Right forelimb (tissue), 1 donor: Measurements from ENCODE around the gene PRELP.
"Not testable (repeated sequence)": the region's sequence is repeated elsewhere in the genome, so short reads cannot be mapped to it uniquely, and the experiment has no call there.

Source experiments
- DNase-seq: peaks from one replicate; pipeline ENCODE4 v3.0.0-alpha.2; 2018

PRELP gene

DNA sequence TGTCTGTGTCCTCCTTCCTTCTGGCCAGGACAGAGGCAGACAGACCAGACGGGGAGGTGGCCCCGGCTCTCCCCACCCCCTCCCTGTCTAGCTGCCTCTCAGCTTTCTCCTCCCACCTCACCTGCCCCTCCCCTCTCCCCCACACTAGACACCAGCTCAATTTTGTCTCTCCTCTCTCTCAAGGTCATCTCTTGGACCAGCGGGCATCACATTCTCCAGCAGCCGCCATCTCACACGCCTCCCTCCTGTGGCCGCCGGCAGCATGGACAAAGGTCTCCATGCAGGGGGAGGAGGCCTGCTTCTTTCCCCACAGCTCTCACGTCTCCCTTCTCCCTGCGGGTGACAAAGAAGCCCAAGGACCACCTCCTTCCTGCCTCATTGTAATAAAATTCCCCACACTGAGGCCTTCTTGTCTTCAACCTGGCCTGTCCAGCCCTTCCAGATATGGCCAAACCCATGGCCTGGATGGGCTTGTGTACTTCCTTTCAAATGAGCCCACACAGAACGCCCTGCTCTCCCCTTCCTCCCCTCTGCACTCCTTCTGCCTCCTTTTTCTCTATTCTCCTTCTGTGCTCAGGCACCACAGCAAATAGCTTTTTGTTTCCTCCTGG, 33.0 kb downstream of the PRELP start:
- DNase-seq = no peak

DNA sequence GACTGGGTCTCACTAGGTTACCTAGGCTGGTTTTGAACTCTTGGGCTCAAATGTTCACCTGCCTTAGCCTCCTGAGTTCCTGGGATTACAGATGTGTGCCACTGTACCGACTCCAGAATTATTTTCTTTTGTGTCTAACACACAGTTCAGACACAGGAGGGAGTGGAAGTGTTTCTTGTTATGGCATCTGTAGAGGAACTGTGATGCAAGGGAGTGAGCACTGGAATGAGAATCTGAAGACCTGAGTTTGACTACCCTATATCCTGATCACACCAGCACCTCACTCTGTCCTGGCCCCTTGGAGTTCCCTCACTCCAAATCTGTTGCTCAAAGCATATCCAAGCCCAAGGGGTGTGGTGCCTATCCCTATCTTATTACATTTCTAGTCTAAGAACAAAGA, 33.5 kb downstream of the PRELP start:
- DNase-seq = no peak

DNA sequence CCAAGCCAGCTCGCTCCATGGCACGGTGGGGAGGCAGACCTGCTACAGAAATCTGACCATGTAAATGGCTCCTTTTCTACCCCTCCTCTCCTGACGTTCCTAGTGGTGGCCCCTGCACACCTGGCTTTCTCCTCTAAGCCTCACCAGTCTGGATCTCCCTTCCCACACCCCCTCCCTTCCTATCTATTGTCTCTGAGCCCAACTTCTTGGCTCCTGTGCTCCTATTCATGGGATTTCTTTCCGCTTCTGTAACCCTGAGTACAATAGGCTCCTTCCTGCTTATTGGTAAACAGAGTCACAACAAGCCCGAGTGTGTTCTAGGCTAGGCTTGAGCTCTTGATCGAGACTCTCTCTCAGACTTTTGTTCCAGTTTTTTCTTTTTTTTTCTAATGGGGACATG, 35.9 kb downstream of the PRELP start:
- DNase-seq = no peak

DNA sequence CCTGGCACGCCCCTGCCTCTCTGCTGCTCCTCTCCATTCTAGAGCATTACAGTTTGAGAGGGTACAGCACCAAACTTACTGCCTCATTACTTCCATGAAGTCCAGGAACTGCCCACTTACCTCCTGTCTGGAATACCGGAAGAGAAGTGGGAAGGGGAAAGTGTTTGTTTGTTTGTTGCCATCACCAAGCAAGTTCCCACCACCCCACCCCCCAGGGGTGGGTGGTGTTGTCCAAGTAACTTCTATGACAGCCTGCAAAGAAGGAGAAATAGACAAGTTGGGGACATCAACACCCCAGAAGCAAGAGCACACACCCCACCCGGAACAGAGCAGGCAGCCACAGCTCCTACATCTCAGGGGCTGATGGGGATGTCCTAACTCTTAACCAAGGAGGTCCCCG, 36.3 kb downstream of the PRELP start:
- DNase-seq = no peak

DNA sequence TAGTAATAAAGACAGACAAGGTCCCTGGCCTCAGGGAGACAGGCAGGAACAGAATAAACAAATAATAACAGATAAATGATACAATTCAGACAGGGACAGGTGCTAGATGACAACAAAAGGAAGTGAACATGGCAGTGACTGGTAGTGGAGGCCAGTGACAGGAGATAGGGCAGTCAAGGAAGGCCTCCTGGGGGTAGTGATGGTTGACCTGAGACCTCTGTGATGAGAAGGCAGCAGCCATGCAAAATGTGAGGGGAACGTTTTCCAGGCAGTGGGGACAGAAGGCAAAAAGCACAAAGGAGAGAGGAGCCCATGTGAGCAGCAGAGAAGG, 36.9 kb downstream of the PRELP start:
- no peak for DNase-seq

DNA sequence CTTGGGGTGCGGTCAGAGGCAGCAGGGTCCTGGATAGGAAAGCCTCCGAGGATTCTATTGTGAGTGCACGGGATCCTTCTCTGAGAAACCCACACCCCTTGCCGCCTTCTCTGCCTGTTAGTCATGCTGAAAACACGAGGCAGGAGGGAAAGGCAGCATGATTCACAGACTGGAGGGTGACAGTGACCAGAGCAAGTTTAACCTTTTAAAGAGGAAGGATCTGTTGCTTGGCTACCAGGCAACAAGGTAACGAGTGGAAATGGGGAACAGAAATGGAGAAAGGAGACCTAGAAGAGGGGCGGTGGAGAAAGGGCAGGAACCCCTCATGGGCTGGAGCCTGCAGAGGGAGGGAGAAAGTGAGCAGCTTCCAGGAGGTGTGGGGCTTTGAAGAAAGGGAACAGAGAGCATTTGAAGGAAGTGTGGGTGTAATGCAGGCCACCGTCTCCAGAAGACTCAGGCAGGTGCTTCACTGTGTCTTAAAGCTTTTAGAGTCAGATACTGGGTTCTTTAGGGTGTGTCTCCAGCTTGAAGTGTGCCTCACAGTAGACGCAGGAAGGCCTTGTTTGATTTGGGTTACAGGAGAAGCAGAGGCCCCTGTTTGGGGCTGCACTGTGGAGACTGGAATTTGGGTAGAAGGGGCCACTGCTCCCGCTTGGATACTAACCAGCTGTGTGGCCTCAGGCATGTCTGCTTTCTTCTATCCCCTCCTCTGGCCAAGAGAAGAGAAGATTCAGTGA, 37.4 kb downstream of the PRELP start:
- no peak for DNase-seq

DNA sequence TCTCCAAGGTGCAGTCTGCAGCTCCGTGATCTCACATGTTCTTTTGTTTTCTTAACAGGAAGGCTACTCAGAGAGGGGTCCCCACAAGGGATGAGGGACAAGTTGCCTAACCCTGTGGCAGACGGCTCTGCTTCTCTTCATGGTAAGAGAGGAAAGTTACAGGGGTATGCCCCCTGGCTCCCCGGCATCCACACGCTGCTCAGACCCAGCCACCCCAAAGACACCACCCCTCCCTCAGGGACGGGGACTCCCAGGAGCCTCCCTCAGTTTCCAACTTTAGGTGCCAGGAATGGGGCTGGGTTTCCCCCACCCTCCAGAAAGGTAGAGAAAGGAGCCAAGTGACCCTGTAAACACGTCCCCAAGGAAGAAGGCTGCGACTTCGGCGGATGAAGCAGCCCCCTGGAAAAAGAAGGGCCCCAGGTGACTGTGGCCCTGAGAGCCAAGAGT, 38.0 kb downstream of the PRELP start:
- no peak for DNase-seq

DNA sequence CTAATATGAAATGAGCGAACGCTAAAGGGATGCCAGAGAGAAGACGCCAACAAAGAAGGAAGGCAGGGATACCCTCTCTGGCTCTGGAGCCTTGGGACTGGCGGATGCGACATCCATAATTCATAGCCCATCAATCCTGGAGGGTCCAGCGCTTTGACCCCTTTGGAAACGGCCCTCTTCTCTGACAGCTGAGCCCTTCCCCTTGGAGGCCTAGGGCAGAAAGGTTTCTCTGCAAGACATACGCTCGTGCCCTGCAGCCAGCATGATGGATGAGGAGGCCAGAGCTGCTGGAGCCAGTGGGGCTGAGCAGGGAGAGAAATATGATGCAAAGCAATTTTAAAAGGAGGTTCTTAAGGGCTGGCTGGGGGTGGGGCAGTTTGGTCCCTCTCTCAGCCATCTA, 40.6 kb downstream of the PRELP start:
- no peak for DNase-seq

DNA sequence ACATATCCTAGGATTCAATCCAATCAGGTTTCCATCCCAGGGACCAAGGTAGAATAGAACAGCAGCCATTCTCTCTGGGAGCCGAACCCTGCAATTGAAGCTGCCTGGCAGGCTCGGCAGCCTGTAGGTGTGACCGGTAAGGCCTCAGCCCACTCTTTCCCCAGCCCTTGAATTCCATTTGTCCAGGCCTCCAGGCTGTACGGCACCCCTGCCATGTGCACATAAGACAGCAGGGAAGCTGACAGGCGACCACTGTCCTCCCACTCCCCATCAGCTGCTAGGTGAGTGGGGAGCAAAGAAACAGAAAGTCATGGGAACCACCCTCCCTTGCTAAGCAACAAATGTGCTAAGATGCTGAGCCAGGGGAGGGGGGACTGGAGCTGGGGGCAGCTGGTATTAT, 41.3 kb downstream of the PRELP start:
- DNase-seq = no peak

DNA sequence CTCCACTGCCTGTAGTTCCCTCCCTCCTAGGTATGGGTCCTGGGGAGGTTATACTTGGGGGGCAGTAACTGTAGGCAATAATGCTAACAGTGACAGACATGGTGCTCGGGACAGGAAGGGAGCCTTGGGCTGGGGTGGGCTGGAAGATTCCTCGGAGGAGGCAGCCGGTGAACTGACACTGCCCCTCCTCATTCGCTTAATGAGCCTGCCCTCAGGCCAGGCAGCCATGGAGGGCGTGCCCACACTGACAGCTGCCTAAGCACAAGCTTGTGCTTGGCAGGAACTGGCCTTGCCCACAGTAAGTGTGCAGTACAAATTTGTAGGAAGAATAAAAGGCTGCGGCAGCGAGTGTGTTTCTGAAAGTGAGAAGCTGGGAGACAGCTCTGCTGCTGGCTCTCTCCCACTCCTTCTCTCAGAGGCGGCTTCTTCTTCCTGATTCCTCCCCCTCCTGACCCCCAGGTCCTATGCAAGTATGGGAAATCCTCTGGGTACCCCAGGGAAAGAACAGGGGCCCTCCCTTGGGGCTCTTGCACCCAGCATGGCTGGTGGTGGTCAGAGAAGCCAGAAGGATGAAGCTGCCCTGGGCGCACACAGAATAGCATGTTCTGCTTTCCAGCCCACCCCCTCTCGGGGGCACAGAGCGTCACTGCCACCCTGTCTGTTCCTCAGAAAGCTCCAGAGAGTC, 42.0 kb downstream of the PRELP start:
- no peak for DNase-seq

DNA sequence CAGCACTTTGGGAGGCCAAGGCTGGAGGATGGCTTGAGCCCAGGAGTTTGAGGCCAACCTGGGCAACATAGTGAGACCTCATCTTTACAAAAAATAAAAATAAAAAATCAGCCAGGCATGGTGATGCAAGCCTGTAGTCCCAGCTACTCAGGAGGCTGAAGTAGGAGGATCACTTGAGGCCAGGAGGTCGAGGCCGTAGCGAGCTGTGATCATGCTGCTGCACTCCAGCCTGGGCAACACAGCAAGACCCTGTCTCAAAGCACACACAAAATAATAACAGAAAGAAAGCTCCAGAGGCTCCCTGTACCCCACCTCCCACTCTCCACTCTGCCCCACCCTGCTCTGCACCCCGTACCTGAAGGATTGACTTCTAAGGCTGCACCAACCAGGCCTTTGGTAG, 42.5 kb downstream of the PRELP start:
- not testable (repeated sequence) for DNase-seq

DNA sequence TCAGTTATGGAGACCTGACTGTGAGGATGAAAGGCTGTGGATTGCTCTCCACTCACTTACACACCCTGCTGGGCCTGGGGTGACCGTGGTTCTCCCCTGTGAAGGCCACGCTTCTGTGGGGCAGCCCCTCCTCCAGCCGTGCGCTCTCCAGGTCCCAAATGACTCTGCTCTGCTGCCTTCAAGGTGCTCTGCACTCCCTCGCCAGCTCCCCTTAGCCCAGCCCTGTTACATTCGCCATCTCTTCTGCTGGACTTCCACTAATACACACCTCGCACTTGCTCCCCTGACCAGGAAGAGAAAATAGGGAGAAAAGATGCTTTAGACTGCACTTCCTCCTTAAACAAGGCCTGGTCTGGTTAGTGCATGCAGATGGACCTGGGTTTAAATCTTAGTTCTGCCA, 42.9 kb downstream of the PRELP start:
- no peak for DNase-seq

DNA sequence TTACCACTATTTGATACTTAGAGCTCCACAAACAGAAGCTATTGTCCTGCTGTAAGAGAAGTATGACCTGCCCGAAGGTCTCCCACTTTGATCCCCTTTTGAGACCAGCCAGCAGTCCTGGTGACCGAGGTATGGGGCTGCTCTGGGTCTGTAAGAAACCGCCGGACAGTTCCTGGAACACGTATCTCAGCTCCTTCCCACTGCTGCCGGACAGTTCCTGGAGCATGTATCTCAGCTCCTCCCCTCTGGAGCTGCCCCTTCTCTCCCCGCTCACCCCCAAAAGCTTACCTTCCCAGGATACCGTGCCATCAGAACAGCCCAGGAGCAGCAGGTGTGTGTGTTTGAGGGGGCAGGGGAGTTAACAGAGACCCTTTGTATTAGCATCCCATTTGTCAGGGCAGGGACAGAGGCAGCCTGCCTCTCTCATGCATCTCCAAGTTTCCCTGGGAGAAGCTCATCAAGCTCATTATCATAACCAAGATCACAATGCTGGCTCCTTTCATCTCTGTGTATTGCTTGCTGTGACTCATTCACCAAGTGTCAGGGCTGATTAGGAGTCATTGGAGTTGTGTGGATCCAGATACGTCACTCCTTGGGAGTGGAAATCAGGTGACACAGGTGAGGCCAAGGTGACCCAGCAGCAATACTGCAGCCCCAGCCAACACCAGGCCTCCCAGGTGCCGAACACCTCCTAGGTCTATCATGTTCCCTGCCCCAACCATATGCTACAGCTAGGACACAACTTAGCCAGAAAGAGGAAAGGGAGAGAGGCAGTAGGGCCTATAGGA, 43.6 kb downstream of the PRELP start:
- DNase-seq = no peak

DNA sequence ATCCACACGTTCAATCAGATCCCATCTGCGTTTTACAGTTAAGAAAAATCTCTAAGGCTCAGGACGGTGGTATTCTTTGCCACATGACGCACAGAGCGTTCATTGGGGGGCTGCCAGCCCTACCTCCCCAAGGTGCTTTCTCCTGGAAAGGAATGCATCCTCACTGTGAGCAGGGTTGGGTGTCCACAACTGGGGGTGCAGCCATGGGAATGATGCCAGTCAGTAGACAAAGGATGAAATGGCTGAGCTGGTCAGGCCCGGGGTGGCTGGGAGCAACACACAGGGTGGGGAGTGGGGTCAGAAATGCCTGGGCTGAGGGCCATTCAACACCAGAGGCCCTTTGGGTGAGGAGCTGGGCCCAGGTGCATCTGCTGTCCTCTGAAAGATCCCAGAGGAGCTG, 44.3 kb downstream of the PRELP start:
- no peak for DNase-seq

DNA sequence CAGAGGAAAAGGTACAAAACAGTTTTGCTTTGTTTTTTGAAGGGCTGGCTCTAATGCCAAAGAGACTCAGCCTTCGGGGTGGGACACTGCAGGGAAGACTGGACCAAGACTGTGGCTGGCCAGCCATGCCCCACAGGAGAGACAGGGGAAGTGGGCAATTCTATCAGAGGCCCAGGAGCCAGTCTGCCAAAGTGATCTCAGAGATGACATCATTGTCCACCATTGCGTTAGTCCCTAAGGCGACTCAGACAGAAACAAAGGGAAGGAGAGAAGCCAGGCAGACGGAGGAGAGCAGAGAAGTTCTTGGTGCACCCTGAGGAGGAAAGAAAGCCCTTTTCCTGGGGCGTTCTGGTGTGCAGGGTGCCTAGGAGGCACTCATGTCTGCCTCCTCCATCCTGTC, 44.7 kb downstream of the PRELP start:
- no peak for DNase-seq

DNA sequence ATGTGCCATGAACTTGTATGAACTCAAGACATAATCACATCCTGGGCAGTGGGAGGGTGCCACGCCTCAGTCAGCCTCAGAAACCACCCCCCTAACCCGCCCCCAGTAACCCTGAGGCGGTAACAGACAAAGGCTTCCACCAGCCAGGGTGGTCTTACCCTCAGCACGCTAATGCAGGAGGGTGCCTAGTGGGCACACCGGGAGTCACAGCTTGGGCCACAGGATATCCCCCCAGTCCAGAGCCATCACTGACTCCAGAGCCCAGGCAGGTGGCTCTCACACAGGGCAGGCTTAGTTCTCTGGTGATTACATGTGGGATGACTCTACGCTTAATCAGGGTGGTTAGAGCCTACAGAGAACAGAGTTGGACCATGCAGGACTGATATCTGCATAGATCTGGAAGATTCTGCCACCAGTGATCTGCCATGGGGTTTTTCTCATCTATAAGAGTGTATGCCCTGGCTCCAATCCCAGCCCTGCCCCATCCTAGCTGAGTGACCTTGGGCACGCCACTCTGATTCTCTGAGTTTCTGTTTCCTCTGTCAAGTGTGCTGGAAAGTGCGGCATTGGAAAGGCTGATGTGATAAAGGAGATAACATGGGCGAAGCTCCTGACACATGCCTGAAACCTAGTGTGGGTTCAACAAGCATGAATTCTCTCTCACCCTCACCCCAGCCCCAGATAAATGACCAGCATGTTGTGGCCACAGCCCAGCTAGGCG, 45.6 kb downstream of the PRELP start:
- DNase-seq = no peak

DNA sequence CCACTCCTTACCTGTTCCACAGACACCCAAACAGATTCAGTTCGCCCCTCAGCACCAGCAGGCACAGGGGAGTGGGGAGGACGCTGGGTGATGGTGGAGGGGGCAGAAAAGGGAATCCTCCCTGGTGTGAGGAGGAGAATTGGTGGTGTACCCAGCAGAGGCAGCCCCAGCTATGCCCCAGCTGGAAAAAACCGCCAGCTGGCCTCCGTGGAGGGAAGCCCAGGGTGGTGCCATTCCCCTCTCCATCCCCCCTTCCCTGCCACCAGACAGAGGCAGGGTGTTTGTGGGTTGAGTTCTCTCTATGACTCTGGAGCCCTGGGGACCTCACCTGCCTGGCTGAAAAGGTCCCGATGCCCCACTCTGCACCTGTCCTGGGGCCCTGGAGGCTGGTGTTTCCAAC, 46.2 kb downstream of the PRELP start:
- DNase-seq = no peak

DNA sequence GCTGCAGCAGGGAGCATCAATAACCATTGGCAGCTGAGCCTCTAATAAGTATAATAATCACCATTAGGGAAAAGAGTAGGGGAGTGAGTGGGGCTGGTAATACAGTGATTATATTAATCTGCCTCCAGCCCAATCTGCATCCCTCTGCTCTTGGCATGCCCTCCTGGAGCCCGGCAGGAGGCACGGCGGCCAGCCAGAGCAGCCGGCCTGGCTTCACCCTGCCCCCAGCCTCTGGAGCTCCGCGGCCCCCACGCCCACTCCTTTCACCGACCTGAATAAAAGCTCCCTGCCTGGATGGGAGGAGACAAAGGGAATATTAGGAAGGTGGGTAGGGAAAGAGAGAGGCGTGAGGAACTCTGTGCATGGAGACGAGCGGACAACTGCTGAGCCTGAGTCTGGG, 46.6 kb downstream of the PRELP start:
- no peak for DNase-seq

DNA sequence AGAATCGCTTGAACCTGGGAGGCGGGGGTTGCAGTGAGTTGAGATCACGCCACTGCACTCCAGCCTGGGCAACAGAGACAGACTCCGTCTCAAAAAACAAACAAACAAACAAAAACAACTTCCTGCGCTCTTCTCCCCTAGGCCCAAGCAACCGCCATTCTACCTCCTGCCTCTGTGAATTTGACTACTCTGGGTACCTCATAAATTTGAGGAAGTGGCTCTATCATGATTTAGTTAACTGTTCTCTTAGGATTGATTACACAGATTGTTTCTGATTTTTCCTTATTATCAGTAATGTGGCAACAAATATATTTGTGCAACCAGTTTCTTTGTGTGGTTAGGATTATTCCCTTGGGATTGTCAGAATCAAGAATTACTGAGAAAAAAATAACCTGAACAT, 48.1 kb downstream of the PRELP start:
- DNase-seq = no peak

DNA sequence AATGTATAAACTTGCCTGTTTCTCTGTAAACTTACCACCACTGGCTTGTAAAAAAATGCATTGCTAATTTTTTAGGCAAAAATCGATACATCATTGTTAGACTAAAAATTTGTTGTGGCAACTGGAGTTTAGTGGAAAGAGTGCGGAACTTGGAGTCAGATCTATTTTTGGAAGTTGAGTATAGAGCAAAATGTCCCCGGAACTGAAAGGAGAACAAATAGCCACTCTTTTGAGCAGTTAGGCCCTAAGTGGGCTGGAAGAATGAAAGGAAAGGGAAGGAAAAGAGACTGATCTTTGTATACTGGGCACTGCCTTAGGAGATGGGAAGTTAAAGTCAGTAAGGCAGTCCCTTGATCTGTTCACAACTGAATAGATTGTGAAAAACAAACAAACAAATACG, 48.5 kb downstream of the PRELP start:
- no peak for DNase-seq

DNA sequence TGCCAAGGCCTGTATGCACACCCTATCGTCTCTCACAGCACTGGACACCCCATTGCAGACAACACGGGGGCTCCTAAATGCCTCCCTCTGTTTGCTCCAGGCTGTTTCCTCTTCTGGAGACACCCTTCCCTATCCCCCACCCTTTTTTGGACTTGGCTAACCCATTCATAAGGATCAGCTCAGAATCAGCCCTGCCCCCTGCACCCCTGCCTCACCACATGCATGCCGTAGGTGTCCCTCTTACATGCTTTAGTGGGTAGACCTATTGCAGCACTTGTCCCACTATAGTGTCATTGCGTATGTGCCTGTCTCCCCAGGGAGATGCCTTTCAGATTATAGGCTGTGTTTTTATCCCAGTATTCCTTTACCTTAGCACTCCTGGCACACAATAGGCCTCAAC, 49.2 kb downstream of the PRELP start:
- no peak for DNase-seq

DNA sequence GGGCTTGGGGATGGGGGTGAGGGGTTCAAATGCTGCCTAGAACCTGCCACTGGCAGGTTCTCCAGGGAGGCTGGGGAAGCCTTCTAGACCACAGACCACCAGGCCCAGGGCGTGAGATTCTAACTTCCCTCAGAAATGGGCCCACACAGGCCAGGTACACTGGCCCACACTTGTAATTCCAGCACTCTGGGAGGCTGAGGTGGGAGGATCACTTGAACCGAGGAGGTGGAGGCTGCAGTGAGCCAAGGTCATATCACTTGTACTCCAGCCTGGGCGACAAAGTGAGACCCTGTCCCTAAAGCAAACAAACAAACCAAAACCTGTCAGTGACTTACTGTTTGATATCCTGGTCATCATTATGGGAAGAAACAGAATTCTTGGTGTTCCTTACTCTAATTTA, 50.1 kb downstream of the PRELP start:
- DNase-seq = no peak

DNA sequence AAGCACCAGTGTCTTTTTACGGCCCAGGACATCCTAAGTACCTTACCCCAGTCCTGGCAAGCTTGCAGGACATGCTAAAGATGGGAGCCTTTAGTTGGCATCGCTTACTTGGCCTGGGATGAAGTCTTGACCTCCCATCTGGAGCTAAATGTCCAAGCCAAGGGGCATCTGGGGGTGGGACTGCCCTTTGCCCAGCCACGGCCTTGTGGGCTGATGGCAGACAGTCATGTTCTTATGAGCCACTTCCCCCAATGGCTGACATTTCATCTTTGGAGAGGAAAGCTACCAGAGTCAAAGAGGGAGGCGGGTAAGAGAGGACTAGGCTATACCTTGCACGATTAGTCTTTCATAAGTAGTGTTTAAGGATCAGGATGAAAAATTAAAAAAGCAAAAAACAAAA, 50.5 kb downstream of the PRELP start:
- DNase-seq = no peak
